GM23338 (cell line): Measurements from ENCODE around the gene SBF2. TPM values are rescaled to one million over a fixed set of nuclear protein-coding genes. Genes with fewer than 3 reads are reported as not detected.

Source experiments
- ATAC-seq: fragments of 200-7000 bp; cut with Tn5 transposase; 3 replicates; pipeline ENCODE4 v1.9.1; 2020
- DNase-seq: peaks from one replicate; pipeline ENCODE4 v3.0.0-alpha.2; 2015; ENCODE audit warnings: low spot score
- H2AFZ ChIP-seq: fragments of 200-600 bp; sonication (generic); 2 replicates; pipeline ENCODE4 v1.8.0; 2016; ENCODE audit warnings: antibody characterized with exemption, mild to moderate bottlenecking, moderate library complexity
- H3F3A ChIP-seq: fragments of 200-600 bp; sonication (generic); replicated peaks from 2 replicates; pipeline ENCODE4 v1.8.0; 2017; ENCODE audit warnings: antibody characterized with exemption, mixed run types, low read depth
- H3K27ac ChIP-seq: fragments of 200-600 bp; sonication (generic); 2 replicates; pipeline ENCODE4 v1.6.1; 2016; ENCODE audit warnings: low read depth
- H3K27me3 ChIP-seq: fragments of 200-600 bp; sonication (generic); 2 replicates; pipeline ENCODE4 v1.8.0; 2016; ENCODE audit warnings: mild to moderate bottlenecking, mixed run types, moderate library complexity; ENCODE audit not compliant: insufficient read depth
- H3K36me3 ChIP-seq: fragments of 200-600 bp; sonication (generic); 2 replicates; pipeline ENCODE4 v1.8.0; 2016; ENCODE audit warnings: mild to moderate bottlenecking; ENCODE audit not compliant: insufficient read depth
- H3K4me1 ChIP-seq: fragments of 200-600 bp; sonication (generic); 2 replicates; pipeline ENCODE4 v1.8.0; 2016; ENCODE audit warnings: mild to moderate bottlenecking, moderate library complexity; ENCODE audit not compliant: insufficient read depth
- H3K4me2 ChIP-seq: fragments of 200-600 bp; sonication (generic); 2 replicates; pipeline ENCODE4 v1.7.1; 2017; ENCODE audit warnings: mixed run types
- H3K4me3 ChIP-seq: fragments of 200-600 bp; sonication (generic); 2 replicates; pipeline ENCODE4 v1.6.1; 2016; ENCODE audit warnings: mixed run types
- H3K79me2 ChIP-seq: fragments of 200-600 bp; sonication (generic); replicated peaks from 2 replicates; pipeline ENCODE4 v1.8.0; 2017; ENCODE audit warnings: mild to moderate bottlenecking; ENCODE audit not compliant: insufficient read depth
- H3K9me2 ChIP-seq: fragments of 200-600 bp; sonication (generic); 2 replicates; pipeline ENCODE4 v1.8.0; 2017; ENCODE audit not compliant: insufficient read depth
- H4K20me1 ChIP-seq: fragments of 200-600 bp; sonication (generic); replicated peaks from 2 replicates; pipeline ENCODE4 v1.8.0; 2017; ENCODE audit warnings: mild to moderate bottlenecking; ENCODE audit not compliant: insufficient read depth
- H3K27ac Mint-ChIP-seq: 2 replicates; pipeline ENCODE4 v1.8.0; 2020; ENCODE audit warnings: inconsistent platforms, mild to moderate bottlenecking, moderate library complexity, mixed read lengths
- H3K27me3 Mint-ChIP-seq: 3 replicates; pipeline ENCODE4 v1.8.0; 2022; ENCODE audit warnings: low read depth, mild to moderate bottlenecking, moderate library complexity, mixed read lengths, inconsistent platforms; ENCODE audit not compliant: insufficient read depth, poor library complexity
- H3K36me3 Mint-ChIP-seq: 3 replicates; pipeline ENCODE4 v1.8.0; 2021; ENCODE audit warnings: low read depth, mild to moderate bottlenecking, inconsistent platforms, moderate library complexity, mixed read lengths
- H3K4me1 Mint-ChIP-seq: 3 replicates; pipeline ENCODE4 v1.8.0; 2020; ENCODE audit warnings: mild to moderate bottlenecking, inconsistent platforms, mixed read lengths
- H3K4me3 Mint-ChIP-seq: 3 replicates; pipeline ENCODE4 v1.8.0; 2021; ENCODE audit warnings: moderate library complexity, mild to moderate bottlenecking, inconsistent platforms, mixed read lengths
- H3K9me3 Mint-ChIP-seq: 3 replicates; pipeline ENCODE4 v1.8.0; 2020; ENCODE audit warnings: moderate library complexity, mild to moderate bottlenecking, inconsistent platforms, mixed read lengths
- CREB1 ChIP-seq: fragments of 250-450 bp; sonication (Bioruptor Pico); IDR thresholded peaks from 2 replicates; pipeline ENCODE4 v1.5.0; 2020; ENCODE audit warnings: low read depth, mild to moderate bottlenecking, moderate library complexity
- EZH2phosphoT487 ChIP-seq: fragments of 200-600 bp; sonication (generic); IDR thresholded peaks from one replicate; pipeline ENCODE4 v1.8.1; 2018; ENCODE audit warnings: antibody characterized with exemption; ENCODE audit not compliant: unreplicated experiment
- JUNB ChIP-seq: IDR thresholded peaks from one replicate; pipeline ENCODE4 v1.6.1; 2016; ENCODE audit warnings: antibody characterized with exemption; ENCODE audit not compliant: unreplicated experiment
- NANOG ChIP-seq: IDR thresholded peaks from 2 replicates; pipeline ENCODE4 v1.6.1; 2016; ENCODE audit warnings: antibody characterized with exemption, borderline replicate concordance
- POLR2AphosphoS5 ChIP-seq: IDR thresholded peaks from 2 replicates; pipeline ENCODE4 v1.6.1; 2016; ENCODE audit warnings: antibody characterized with exemption, low read depth
- STAT1 ChIP-seq: IDR thresholded peaks from one replicate; pipeline ENCODE4 v1.6.1; 2016; ENCODE audit warnings: antibody characterized with exemption; ENCODE audit not compliant: unreplicated experiment
- ZNF331 ChIP-seq: fragments of 250-450 bp; sonication (Bioruptor Pico); IDR thresholded peaks from 2 replicates; pipeline ENCODE4 v1.5.0; 2020; ENCODE audit warnings: low read depth, mild to moderate bottlenecking, moderate library complexity
- polyA plus RNA-seq: library from polyadenylated mRNA; unstranded; fragments of >200 nt; fragmentation: Nextera tagmentation; extraction: Ambion mirVana; gene quantifications from 2 replicates; pipeline ENCODE4 v1.2.1, GENCODE V29; 2016
- total RNA-seq: library from RNA; depleted of rRNA; stranded (reverse); fragments of >200 nt; shearing (Covaris generic); gene quantifications from 2 replicates; pipeline ENCODE4 v1.2.3, GENCODE V29; 2014
- TF ChIP-seq, protein P1 (sequence below), 2 experiments: fragments of 200-600 bp in 1 of 2; sonication (generic) in 1 of 2; conservative IDR thresholded peaks; 2 replicates each; pipeline versions ENCODE4 v1.5.1 to v1.6.1; 2016 to 2017; ENCODE audit warnings: antibody characterized with exemption in 2 of 2, low read depth in 2 of 2, mild to moderate bottlenecking in 2 of 2, moderate library complexity in 1 of 2
- TF ChIP-seq, protein P2 (sequence below): IDR thresholded peaks from one replicate; pipeline ENCODE4 v1.6.1; 2018; ENCODE audit warnings: antibody characterized with exemption; ENCODE audit not compliant: unreplicated experiment
- TF ChIP-seq, protein P3 (sequence below): fragments of 250-450 bp; sonication (Bioruptor Pico); IDR thresholded peaks from 2 replicates; pipeline ENCODE4 v1.5.0; 2020; ENCODE audit warnings: mild to moderate bottlenecking, moderate library complexity
- TF ChIP-seq, protein P4 (sequence below): IDR thresholded peaks from 2 replicates; pipeline ENCODE4 v1.6.1; 2016; ENCODE audit warnings: antibody characterized with exemption

Gene SBF2
- total and polyA plus RNA-seq, 2 experiments from 2014 or later = 25.6 to 53.5 TPM

DNA sequence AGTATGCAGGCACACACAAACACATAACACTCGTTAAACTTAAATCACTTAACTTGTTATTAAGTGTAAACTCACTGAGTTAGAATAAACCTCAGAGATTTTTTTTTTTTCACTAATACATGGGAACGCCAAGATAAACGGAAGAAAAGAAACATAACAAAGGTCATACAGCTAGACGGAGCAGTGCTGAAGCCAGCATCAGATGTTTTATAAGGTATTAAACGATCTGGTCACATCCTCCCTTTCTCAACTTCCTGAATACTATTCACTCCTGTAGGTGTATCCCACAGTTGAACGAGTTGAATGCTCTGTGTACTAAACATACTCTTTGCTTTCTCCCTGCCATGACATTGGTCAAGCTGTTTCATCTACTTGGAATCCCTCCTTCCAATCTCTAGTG is 418.2 kb downstream of the SBF2 start (continued):
- TF ChIP-seq, protein P1, sequence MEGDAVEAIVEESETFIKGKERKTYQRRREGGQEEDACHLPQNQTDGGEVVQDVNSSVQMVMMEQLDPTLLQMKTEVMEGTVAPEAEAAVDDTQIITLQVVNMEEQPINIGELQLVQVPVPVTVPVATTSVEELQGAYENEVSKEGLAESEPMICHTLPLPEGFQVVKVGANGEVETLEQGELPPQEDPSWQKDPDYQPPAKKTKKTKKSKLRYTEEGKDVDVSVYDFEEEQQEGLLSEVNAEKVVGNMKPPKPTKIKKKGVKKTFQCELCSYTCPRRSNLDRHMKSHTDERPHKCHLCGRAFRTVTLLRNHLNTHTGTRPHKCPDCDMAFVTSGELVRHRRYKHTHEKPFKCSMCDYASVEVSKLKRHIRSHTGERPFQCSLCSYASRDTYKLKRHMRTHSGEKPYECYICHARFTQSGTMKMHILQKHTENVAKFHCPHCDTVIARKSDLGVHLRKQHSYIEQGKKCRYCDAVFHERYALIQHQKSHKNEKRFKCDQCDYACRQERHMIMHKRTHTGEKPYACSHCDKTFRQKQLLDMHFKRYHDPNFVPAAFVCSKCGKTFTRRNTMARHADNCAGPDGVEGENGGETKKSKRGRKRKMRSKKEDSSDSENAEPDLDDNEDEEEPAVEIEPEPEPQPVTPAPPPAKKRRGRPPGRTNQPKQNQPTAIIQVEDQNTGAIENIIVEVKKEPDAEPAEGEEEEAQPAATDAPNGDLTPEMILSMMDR (conservative IDR thresholded peaks at IDR 0.05; ENCODE audit: low read depth in 2 of 2) = no peak
- TF ChIP-seq NANOG (no peak), STAT1 (no peak), ZNF331 (CRISPR knock-in tag) (no peak), POLR2AphosphoS5 (no peak)

DNA sequence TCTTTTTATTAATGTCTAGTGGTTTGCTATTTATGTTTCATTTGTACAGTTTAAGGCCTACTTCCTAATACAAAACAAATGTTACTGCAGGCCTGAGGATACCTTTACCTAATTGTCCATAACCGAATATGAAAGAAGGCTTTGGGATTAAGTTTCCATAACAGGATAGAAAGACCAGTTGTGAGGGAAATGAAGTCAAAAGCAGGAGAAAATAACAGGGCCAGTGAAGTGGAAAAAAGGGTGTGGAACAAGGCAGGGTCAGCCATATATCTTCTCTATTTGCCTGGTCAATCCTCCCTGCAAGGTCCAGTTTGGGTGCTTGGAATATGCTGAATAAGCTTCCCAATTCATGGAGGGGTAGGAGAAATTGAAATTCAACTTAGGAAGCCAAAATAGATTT is 418.6 kb downstream of the SBF2 start:
- Mint-ChIP-seq H3K27ac (0 out of 2 replicates have a peak overlapping the region, but pooled peaks have one; percentile 4), H3K9me3 (peaks cover 27% of the 10 kb centered on the region), H3K27me3 (peaks cover 4% of the 10 kb centered on the region), H3K36me3 (peaks cover 33% of the 10 kb centered on the region), H3K4me1 (peaks cover 8% of the 10 kb centered on the region), H3K4me3 (no peak overlapping the region)
- Histone ChIP-seq H3K4me2 (no peak overlapping the region), H3K4me3 (no peak overlapping the region), H3K79me2 (no peaks in the 10 kb centered on the region), H4K20me1 (no peaks in the 10 kb centered on the region), H3K27ac (no peak overlapping the region), H3K36me3 (peaks cover 10% of the 10 kb centered on the region; the same call in 1 of the 2 replicates), H3K4me1 (peaks cover 9% of the 10 kb centered on the region), H3K9me2 (no peaks in the 10 kb centered on the region), H3F3A (no peaks in the 10 kb centered on the region), H2AFZ (no peak overlapping the region), H3K27me3 (no peaks in the 10 kb centered on the region)
- ATAC-seq = no peak
- no peak for DNase-seq
- TF ChIP-seq, protein P2, sequence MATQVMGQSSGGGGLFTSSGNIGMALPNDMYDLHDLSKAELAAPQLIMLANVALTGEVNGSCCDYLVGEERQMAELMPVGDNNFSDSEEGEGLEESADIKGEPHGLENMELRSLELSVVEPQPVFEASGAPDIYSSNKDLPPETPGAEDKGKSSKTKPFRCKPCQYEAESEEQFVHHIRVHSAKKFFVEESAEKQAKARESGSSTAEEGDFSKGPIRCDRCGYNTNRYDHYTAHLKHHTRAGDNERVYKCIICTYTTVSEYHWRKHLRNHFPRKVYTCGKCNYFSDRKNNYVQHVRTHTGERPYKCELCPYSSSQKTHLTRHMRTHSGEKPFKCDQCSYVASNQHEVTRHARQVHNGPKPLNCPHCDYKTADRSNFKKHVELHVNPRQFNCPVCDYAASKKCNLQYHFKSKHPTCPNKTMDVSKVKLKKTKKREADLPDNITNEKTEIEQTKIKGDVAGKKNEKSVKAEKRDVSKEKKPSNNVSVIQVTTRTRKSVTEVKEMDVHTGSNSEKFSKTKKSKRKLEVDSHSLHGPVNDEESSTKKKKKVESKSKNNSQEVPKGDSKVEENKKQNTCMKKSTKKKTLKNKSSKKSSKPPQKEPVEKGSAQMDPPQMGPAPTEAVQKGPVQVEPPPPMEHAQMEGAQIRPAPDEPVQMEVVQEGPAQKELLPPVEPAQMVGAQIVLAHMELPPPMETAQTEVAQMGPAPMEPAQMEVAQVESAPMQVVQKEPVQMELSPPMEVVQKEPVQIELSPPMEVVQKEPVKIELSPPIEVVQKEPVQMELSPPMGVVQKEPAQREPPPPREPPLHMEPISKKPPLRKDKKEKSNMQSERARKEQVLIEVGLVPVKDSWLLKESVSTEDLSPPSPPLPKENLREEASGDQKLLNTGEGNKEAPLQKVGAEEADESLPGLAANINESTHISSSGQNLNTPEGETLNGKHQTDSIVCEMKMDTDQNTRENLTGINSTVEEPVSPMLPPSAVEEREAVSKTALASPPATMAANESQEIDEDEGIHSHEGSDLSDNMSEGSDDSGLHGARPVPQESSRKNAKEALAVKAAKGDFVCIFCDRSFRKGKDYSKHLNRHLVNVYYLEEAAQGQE = no peak
- TF ChIP-seq EZH2phosphoT487 (no peak), JUNB (no peak), CREB1 (no peak)
- TF ChIP-seq, protein P1 (conservative IDR thresholded peaks at IDR 0.05; ENCODE audit: low read depth in 2 of 2) = no peak
- TF ChIP-seq, protein P3, sequence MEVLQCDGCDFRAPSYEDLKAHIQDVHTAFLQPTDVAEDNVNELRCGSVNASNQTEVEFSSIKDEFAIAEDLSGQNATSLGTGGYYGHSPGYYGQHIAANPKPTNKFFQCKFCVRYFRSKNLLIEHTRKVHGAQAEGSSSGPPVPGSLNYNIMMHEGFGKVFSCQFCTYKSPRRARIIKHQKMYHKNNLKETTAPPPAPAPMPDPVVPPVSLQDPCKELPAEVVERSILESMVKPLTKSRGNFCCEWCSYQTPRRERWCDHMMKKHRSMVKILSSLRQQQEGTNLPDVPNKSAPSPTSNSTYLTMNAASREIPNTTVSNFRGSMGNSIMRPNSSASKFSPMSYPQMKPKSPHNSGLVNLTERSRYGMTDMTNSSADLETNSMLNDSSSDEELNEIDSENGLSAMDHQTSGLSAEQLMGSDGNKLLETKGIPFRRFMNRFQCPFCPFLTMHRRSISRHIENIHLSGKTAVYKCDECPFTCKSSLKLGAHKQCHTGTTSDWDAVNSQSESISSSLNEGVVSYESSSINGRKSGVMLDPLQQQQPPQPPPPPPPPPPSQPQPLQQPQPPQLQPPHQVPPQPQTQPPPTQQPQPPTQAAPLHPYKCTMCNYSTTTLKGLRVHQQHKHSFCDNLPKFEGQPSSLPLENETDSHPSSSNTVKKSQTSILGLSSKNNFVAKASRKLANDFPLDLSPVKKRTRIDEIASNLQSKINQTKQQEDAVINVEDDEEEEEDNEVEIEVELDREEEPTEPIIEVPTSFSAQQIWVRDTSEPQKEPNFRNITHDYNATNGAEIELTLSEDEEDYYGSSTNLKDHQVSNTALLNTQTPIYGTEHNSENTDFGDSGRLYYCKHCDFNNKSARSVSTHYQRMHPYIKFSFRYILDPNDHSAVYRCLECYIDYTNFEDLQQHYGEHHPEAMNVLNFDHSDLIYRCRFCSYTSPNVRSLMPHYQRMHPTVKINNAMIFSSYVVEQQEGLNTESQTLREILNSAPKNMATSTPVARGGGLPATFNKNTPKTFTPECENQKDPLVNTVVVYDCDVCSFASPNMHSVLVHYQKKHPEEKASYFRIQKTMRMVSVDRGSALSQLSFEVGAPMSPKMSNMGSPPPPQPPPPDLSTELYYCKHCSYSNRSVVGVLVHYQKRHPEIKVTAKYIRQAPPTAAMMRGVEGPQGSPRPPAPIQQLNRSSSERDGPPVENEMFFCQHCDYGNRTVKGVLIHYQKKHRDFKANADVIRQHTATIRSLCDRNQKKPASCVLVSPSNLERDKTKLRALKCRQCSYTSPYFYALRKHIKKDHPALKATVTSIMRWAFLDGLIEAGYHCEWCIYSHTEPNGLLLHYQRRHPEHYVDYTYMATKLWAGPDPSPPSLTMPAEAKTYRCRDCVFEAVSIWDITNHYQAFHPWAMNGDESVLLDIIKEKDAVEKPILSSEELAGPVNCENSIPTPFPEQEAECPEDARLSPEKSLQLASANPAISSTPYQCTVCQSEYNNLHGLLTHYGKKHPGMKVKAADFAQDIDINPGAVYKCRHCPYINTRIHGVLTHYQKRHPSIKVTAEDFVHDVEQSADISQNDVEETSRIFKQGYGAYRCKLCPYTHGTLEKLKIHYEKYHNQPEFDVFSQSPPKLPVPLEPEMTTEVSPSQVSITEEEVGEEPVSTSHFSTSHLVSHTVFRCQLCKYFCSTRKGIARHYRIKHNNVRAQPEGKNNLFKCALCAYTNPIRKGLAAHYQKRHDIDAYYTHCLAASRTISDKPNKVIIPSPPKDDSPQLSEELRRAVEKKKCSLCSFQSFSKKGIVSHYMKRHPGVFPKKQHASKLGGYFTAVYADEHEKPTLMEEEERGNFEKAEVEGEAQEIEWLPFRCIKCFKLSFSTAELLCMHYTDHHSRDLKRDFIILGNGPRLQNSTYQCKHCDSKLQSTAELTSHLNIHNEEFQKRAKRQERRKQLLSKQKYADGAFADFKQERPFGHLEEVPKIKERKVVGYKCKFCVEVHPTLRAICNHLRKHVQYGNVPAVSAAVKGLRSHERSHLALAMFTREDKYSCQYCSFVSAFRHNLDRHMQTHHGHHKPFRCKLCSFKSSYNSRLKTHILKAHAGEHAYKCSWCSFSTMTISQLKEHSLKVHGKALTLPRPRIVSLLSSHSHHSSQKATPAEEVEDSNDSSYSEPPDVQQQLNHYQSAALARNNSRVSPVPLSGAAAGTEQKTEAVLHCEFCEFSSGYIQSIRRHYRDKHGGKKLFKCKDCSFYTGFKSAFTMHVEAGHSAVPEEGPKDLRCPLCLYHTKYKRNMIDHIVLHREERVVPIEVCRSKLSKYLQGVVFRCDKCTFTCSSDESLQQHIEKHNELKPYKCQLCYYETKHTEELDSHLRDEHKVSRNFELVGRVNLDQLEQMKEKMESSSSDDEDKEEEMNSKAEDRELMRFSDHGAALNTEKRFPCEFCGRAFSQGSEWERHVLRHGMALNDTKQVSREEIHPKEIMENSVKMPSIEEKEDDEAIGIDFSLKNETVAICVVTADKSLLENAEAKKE = no peak
- TF ChIP-seq, protein P4, sequence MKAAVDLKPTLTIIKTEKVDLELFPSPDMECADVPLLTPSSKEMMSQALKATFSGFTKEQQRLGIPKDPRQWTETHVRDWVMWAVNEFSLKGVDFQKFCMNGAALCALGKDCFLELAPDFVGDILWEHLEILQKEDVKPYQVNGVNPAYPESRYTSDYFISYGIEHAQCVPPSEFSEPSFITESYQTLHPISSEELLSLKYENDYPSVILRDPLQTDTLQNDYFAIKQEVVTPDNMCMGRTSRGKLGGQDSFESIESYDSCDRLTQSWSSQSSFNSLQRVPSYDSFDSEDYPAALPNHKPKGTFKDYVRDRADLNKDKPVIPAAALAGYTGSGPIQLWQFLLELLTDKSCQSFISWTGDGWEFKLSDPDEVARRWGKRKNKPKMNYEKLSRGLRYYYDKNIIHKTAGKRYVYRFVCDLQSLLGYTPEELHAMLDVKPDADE = no peak
